ENCODE results near the gene ELF5. TPM values are rescaled to one million over a fixed set of nuclear protein-coding genes. Genes with fewer than 3 reads are reported as not detected.

The ELF5 gene
- total and polyA plus RNA-seq, 2 donors: 2.6 to 13.4 TPM

GRCh38 chr11:34512840-34513681, 533 bp downstream of the ELF5 start:
- Histone ChIP-seq H3K36me3 (ENCODE audit: insufficient read depth) (no peaks in the 10 kb centered on the region), H3K4me3 (ENCODE audit: low read depth, low read length) (no peak overlapping the region), H3K4me1 (ENCODE audit: insufficient read depth) (no peaks in the 10 kb centered on the region), H3K27ac (ENCODE audit: low read depth) (no peak overlapping the region)
- no peak for DNase-seq (ENCODE audit: extremely low spot score)
- 66% methylated on average over 24 of the region's 24 CpGs for WGBS

- H3K4me1 ChIP-seq (ENCODE audit: insufficient read depth): no peaks in the 10 kb centered on the region
- no peak overlapping the region for H3K4me3 ChIP-seq (ENCODE audit: low read depth, low read length)
- no peak overlapping the region for H3K27ac ChIP-seq (ENCODE audit: low read depth)
- DNase-seq (ENCODE audit: extremely low spot score): no peak
- no peaks in the 10 kb centered on the region for H3K36me3 ChIP-seq (ENCODE audit: insufficient read depth)
- 98% methylated on average over 2 of the region's 2 CpGs for WGBS
These were observed 2.9 kb downstream of the ELF5 start for GRCh38 chr11:34510673-34511072.

GRCh38 chr11:34510218-34510617, 3.4 kb downstream of the ELF5 start:
- Histone ChIP-seq H3K4me3 (ENCODE audit: low read depth, low read length) (no peak overlapping the region), H3K27ac (ENCODE audit: low read depth) (no peak overlapping the region), H3K36me3 (ENCODE audit: insufficient read depth) (no peaks in the 10 kb centered on the region), H3K4me1 (ENCODE audit: insufficient read depth) (no peaks in the 10 kb centered on the region)
- no peak for DNase-seq (ENCODE audit: extremely low spot score)

GRCh38 chr11:34509336-34509876, 4.2 kb downstream of the ELF5 start:
- H3K4me3 ChIP-seq (ENCODE audit: low read depth, low read length): no peak overlapping the region
- no peaks in the 10 kb centered on the region for H3K36me3 ChIP-seq (ENCODE audit: insufficient read depth)
- H3K27ac ChIP-seq (ENCODE audit: low read depth): no peak overlapping the region
- no peak for DNase-seq (ENCODE audit: extremely low spot score)
- WGBS: 24% methylated on average over 5 of the region's 5 CpGs
- no peaks in the 10 kb centered on the region for H3K4me1 ChIP-seq (ENCODE audit: insufficient read depth)

GRCh38 chr11:34508524-34508923, 5.1 kb downstream of the ELF5 start:
- no peaks in the 10 kb centered on the region for H3K4me1 ChIP-seq (ENCODE audit: insufficient read depth)
- 32% methylated on average over 2 of the region's 2 CpGs for WGBS
- no peak for DNase-seq (ENCODE audit: extremely low spot score)
- H3K27ac ChIP-seq (ENCODE audit: low read depth): no peak overlapping the region
- H3K4me3 ChIP-seq (ENCODE audit: low read depth, low read length): no peak overlapping the region
- H3K36me3 ChIP-seq (ENCODE audit: insufficient read depth): no peaks in the 10 kb centered on the region

GRCh38 chr11:34507610-34508009, 6.0 kb downstream of the ELF5 start:
- no peak for DNase-seq (ENCODE audit: extremely low spot score)
- no peaks in the 10 kb centered on the region for H3K36me3 ChIP-seq (ENCODE audit: insufficient read depth)
- H3K27ac ChIP-seq (ENCODE audit: low read depth): no peak overlapping the region
- 63% methylated on average over 5 of the region's 5 CpGs for WGBS
- no peaks in the 10 kb centered on the region for H3K4me1 ChIP-seq (ENCODE audit: insufficient read depth)
- no peak overlapping the region for H3K4me3 ChIP-seq (ENCODE audit: low read depth, low read length)

- H3K4me1 ChIP-seq (ENCODE audit: insufficient read depth): no peaks in the 10 kb centered on the region
- no peak overlapping the region for H3K27ac ChIP-seq (ENCODE audit: low read depth)
- WGBS: 88% methylated on average over 6 of the region's 6 CpGs
- no peak overlapping the region for H3K4me3 ChIP-seq (ENCODE audit: low read depth, low read length)
- no peak for DNase-seq (ENCODE audit: extremely low spot score)
- H3K36me3 ChIP-seq (ENCODE audit: insufficient read depth): no peaks in the 10 kb centered on the region
These were observed 6.4 kb downstream of the ELF5 start for GRCh38 chr11:34507156-34507555.

- DNase-seq (ENCODE audit: extremely low spot score): no peak
- Histone ChIP-seq H3K27ac (ENCODE audit: low read depth) (no peak overlapping the region), H3K36me3 (ENCODE audit: insufficient read depth) (no peaks in the 10 kb centered on the region), H3K4me1 (ENCODE audit: insufficient read depth) (no peaks in the 10 kb centered on the region), H3K4me3 (ENCODE audit: low read depth, low read length) (no peak overlapping the region)
- WGBS: 76% methylated on average over 5 of the region's 5 CpGs
These were observed 7.7 kb downstream of the ELF5 start for GRCh38 chr11:34505874-34506273.

GRCh38 chr11:34502949-34503348, 10.6 kb downstream of the ELF5 start:
- Histone ChIP-seq H3K4me3 (ENCODE audit: low read depth, low read length) (no peak overlapping the region), H3K4me1 (ENCODE audit: insufficient read depth) (no peaks in the 10 kb centered on the region), H3K36me3 (ENCODE audit: insufficient read depth) (no peaks in the 10 kb centered on the region), H3K27ac (ENCODE audit: low read depth) (no peak overlapping the region)
- no peak for DNase-seq (ENCODE audit: extremely low spot score)
- 95% methylated on average over 3 of the region's 3 CpGs for WGBS

- H3K4me1 ChIP-seq (ENCODE audit: insufficient read depth): no peaks in the 10 kb centered on the region
- WGBS: 15% methylated on average over 2 of the region's 2 CpGs
- no peak overlapping the region for H3K4me3 ChIP-seq (ENCODE audit: low read depth, low read length)
- no peak overlapping the region for H3K27ac ChIP-seq (ENCODE audit: low read depth)
- DNase-seq (ENCODE audit: extremely low spot score): no peak
- no peaks in the 10 kb centered on the region for H3K36me3 ChIP-seq (ENCODE audit: insufficient read depth)
These were observed 11.6 kb downstream of the ELF5 start for GRCh38 chr11:34501949-34502348.

- no peaks in the 10 kb centered on the region for H3K4me1 ChIP-seq (ENCODE audit: insufficient read depth)
- no peaks in the 10 kb centered on the region for H3K36me3 ChIP-seq (ENCODE audit: insufficient read depth)
- H3K4me3 ChIP-seq (ENCODE audit: low read depth, low read length): no peak overlapping the region
- H3K27ac ChIP-seq (ENCODE audit: low read depth): no peak overlapping the region
- WGBS: 52% methylated on average over 4 of the region's 4 CpGs
- no peak for DNase-seq (ENCODE audit: extremely low spot score)
These were observed 12.1 kb downstream of the ELF5 start for GRCh38 chr11:34501500-34501899.

GRCh38 chr11:34499719-34500500, 13.7 kb downstream of the ELF5 start:
- Histone ChIP-seq H3K4me3 (ENCODE audit: low read depth, low read length) (no peak overlapping the region), H3K36me3 (ENCODE audit: insufficient read depth) (no peaks in the 10 kb centered on the region), H3K4me1 (ENCODE audit: insufficient read depth) (no peaks in the 10 kb centered on the region), H3K27ac (ENCODE audit: low read depth) (no peak overlapping the region)
- DNase-seq (ENCODE audit: extremely low spot score): no peak
- 57% methylated on average over 3 of the region's 3 CpGs for WGBS

- H3K4me3 ChIP-seq (ENCODE audit: low read depth, low read length): no peak overlapping the region
- no peaks in the 10 kb centered on the region for H3K4me1 ChIP-seq (ENCODE audit: insufficient read depth)
- no peaks in the 10 kb centered on the region for H3K36me3 ChIP-seq (ENCODE audit: insufficient read depth)
- no peak overlapping the region for H3K27ac ChIP-seq (ENCODE audit: low read depth)
- 53% methylated on average over 26 of the region's 26 CpGs for WGBS
- no peak for DNase-seq (ENCODE audit: extremely low spot score)
These were observed 17.7 kb downstream of the ELF5 start for GRCh38 chr11:34495724-34496377.
